ENCODE data around the gene PRTFDC1.

GRCh38 chr10:24991298-24991697 is 38.9 kb upstream of the PRTFDC1 start:
- TF ChIP-seq POLR2A (IDR thresholded peaks at IDR 0.05) (no peak), CTCF (IDR thresholded peaks at IDR 0.05) (no peak)
